Putamen (tissue), 1 donor: ENCODE measurements around the gene MOB1A.
A peak's percentile ranks its signal among the peaks of the same experiment; 100 is the strongest.
"Not testable (repeated sequence)": the region's sequence is repeated elsewhere in the genome, so short reads cannot be mapped to it uniquely, and the experiment has no call there.

ENCODE experiments used
- DNase-seq: peaks from one replicate; pipeline ENCODE4 v3.0.0-alpha.2; 2016; ENCODE audit warnings: low spot score

The MOB1A gene

GRCh38 chr2:74148457-74149246 is 30.0 kb downstream of the MOB1A start:
- no peak for DNase-seq

- DNase-seq = peak; percentile 82
Measured at GRCh38 chr2:74147727-74148456, 30.8 kb downstream of the MOB1A start, which contains the start of gene BOLA3. BOLA3 (minus strand) TSS chr2:74147912; CDS start chr2:74147874, 38 bp downstream.

- no peak for DNase-seq
Measured at GRCh38 chr2:74146929-74147726, 31.6 kb downstream of the MOB1A start.

GRCh38 chr2:74142340-74142739 is 36.3 kb downstream of the MOB1A start:
- no peak for DNase-seq

GRCh38 chr2:74138600-74139323 is 39.9 kb downstream of the MOB1A start:
- no peak for DNase-seq

GRCh38 chr2:74137651-74138599 is 40.8 kb downstream of the MOB1A start:
- no peak for DNase-seq

GRCh38 chr2:74131901-74132300 is 46.8 kb downstream of the MOB1A start:
- no peak for DNase-seq

GRCh38 chr2:74130211-74130995 is 48.3 kb downstream of the MOB1A start:
- DNase-seq = no peak

GRCh38 chr2:74128206-74128605 is 50.5 kb downstream of the MOB1A start:
- DNase-seq = no peak

- not testable (repeated sequence) for DNase-seq
Measured at GRCh38 chr2:74123955-74124354, 54.7 kb downstream of the MOB1A start.

- not testable (repeated sequence) for DNase-seq
Measured at GRCh38 chr2:74121846-74122245, 56.8 kb downstream of the MOB1A start.

GRCh38 chr2:74119912-74120825 is 58.5 kb downstream of the MOB1A start:
- DNase-seq = peak; percentile 84

GRCh38 chr2:74119339-74119738 is 59.3 kb downstream of the MOB1A start:
- no peak for DNase-seq

GRCh38 chr2:74111380-74111779 is 67.3 kb downstream of the MOB1A start:
- DNase-seq = no peak

GRCh38 chr2:74110537-74110936 is 68.1 kb downstream of the MOB1A start:
- no peak for DNase-seq

GRCh38 chr2:74109551-74109950 is 69.1 kb downstream of the MOB1A start:
- DNase-seq = no peak

- DNase-seq = no peak
Measured at GRCh38 chr2:74107071-74107470, 71.6 kb downstream of the MOB1A start.

GRCh38 chr2:74105413-74105812 is 73.3 kb downstream of the MOB1A start:
- DNase-seq = no peak

- no peak for DNase-seq
Measured at GRCh38 chr2:74104839-74105238, 73.8 kb downstream of the MOB1A start.
